22Rv1 (cell line): ENCODE data around the gene CLRN3.

Source experiments
- H3K27ac ChIP-seq: fragments of 450-650 bp; 2 replicates; pipeline ENCODE4 v1.5.1; 2017
- ZFX ChIP-seq: fragments of 450-650 bp; IDR thresholded peaks from 2 replicates; pipeline ENCODE4 v1.6.1; 2017; ENCODE audit warnings: antibody characterized with exemption, borderline replicate concordance
- TF ChIP-seq, protein P1 (sequence below): fragments of 450-650 bp; IDR thresholded peaks from 2 replicates; pipeline ENCODE4 v1.5.1; 2017; ENCODE audit warnings: mild to moderate bottlenecking

Gene CLRN3

DNA sequence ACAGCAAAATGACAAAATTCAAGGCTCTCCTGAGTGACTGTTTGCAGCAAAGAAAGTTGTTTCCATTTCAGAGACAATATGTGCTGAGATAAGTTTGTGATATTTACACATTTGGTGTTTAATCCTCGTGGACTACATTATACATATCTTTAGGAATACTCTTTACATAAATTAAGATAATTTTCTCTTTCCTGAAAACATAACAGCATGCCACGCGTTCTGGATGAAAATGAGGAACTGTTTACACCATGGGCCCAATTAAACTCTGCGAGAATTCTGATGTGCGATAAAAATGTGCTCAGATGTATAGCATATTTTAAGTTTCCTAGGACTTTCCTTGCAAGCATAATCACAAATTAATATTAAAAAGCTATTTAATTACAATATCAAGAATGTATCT lies 40.5 kb upstream of the CLRN3 start:
- TF ChIP-seq ZFX: no peak
- TF ChIP-seq, protein P1, sequence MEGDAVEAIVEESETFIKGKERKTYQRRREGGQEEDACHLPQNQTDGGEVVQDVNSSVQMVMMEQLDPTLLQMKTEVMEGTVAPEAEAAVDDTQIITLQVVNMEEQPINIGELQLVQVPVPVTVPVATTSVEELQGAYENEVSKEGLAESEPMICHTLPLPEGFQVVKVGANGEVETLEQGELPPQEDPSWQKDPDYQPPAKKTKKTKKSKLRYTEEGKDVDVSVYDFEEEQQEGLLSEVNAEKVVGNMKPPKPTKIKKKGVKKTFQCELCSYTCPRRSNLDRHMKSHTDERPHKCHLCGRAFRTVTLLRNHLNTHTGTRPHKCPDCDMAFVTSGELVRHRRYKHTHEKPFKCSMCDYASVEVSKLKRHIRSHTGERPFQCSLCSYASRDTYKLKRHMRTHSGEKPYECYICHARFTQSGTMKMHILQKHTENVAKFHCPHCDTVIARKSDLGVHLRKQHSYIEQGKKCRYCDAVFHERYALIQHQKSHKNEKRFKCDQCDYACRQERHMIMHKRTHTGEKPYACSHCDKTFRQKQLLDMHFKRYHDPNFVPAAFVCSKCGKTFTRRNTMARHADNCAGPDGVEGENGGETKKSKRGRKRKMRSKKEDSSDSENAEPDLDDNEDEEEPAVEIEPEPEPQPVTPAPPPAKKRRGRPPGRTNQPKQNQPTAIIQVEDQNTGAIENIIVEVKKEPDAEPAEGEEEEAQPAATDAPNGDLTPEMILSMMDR: no peak
- no peak overlapping the region for H3K27ac ChIP-seq

DNA sequence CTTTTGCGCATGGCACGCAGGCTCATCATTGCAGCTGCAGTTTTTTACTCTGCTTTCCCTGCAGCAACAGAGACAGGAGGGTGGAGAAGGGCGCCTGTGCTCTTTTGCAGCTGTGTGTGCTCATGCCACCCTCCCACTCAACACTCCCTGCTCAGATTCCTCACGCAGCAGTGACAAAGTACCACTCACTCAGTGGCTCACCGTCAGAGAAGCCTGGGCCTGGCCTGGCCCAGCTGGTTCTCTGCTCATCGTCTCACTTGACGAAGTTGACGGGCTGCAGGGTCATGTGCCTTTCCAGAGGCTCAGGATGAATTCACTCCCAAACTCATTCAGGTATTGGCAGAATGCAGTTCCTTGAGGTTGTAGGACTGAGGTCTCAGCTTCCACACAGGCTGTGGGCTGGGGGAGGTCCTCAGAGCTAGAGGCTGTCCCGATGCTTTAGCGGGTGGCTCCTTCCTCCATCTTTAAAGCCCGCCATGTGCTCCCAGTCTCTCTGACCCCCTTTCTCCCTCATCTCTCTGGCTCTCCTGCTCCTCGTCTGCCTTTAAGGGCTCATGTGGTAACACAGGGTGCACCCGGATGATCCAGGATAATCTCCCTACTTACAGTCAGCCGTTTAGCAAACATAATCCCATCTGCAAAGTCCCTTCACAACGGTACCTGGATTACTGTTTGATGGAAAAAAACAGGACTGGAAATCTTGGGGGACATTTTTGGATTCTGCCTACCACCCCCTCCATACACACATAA lies 40.0 kb upstream of the CLRN3 start:
- TF ChIP-seq, protein P1: no peak
- no peak for TF ChIP-seq ZFX
- H3K27ac ChIP-seq: no peak overlapping the region

- TF ChIP-seq ZFX: no peak
- TF ChIP-seq, protein P1: no peak
- no peak overlapping the region for H3K27ac ChIP-seq
These were observed 35.5 kb upstream of the CLRN3 start for GRCh38 chr10:127928021-127928806.

GRCh38 chr10:127926455-127926854 lies 33.7 kb upstream of the CLRN3 start:
- no peak overlapping the region for H3K27ac ChIP-seq
- no peak for TF ChIP-seq ZFX
- TF ChIP-seq, protein P1: no peak

DNA sequence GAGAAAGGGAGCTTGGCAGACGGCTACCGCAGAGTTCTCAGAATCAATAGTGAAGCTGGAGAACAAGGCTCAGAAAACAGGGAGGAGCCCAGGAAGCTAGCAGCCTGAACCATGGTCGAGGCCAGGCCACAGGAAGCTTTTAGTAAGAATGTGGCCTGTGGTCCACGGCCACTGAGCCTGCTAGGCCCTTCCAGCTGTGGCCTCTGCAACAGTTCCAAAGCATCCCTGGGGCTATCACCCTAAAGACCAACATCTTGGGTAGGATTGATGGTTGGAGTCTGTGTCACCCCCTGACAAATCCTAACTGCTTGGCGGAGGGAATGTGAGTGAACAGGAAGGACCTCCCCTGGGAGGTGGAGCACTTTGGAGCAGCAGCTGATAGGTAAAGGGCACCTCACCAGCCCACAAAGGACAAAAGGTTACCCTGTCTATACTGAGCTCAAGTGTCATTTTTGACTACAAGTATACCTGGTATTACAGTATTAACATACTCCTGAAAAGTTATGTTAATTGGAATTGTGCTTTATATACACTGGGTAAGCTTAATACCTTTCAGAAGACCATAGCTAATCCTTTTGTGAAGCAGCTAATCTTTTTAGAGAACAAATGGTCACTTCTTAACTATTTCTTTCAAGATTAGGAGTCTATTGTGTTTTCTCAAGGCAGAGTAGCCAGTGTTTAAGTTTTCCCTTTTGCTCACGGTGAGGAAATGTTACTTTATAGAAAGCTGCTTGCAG lies 32.9 kb upstream of the CLRN3 start:
- no peak for TF ChIP-seq ZFX
- TF ChIP-seq, protein P1: no peak
- no peak overlapping the region for H3K27ac ChIP-seq

DNA sequence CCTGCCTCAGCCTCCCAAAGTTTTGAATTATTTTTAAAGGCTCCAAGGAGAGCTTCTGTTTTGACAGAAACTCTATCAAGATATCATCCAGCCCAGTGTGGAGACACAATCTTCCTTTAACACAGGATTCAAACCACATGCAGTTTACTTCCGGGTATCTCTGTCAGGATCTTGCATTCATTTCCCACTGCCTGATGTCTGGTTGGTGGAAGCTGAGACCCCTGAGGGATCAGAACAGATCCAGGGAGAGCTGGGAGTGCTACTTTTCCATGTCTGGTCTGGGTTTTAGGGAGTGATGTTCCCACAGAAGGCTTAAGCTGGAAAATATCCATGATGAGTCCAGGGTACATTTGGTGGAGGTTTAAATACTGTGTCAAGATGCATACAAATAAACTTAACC lies 30.9 kb upstream of the CLRN3 start:
- TF ChIP-seq ZFX: no peak
- TF ChIP-seq, protein P1: no peak
- no peak overlapping the region for H3K27ac ChIP-seq
